OCI-LY7 (cell line): ENCODE data around the gene CPNE5. TPM values are rescaled to one million over a fixed set of nuclear protein-coding genes. Genes with fewer than 3 reads are reported as not detected.

ENCODE experiments used
- BruUV-seq: library from RNA; stranded (reverse); fragments of 400-500 nt; replicated peaks from 2 replicates; lab custom pipeline; 2021; lab: Mats Ljungman, UMichigan
- CTCF ChIA-PET: fragments of 300-600 bp; sonication (Branson Sonifier 250); formaldehyde crosslinking; loops from one replicate; lab custom pipeline; 2022; ENCODE audit warnings: antibody characterized with exemption; ENCODE audit not compliant: unreplicated experiment; lab: Charles Lee
- POLR2A ChIA-PET: fragments of 300-600 bp; sonication (Branson Sonifier 250); formaldehyde crosslinking; loops from one replicate; lab custom pipeline; 2022; ENCODE audit warnings: antibody characterized with exemption; lab: Charles Lee
- DNase-seq: peaks from one replicate; pipeline ENCODE4 v3.0.0-alpha.2; 2015; ENCODE audit warnings: low spot score
- H2AFZ ChIP-seq: fragments of 200-600 bp; sonication (generic), shearing (Covaris generic); 2 replicates; pipeline ENCODE4 v1.6.1; 2014; ENCODE audit warnings: mild to moderate bottlenecking, antibody characterized with exemption, low read length, moderate library complexity
- H3K27ac ChIP-seq: fragments of 200-600 bp; sonication (generic); 2 replicates; pipeline ENCODE4 v1.5.1; 2014; ENCODE audit warnings: mixed run types, low read depth, mild to moderate bottlenecking, moderate library complexity, low read length, inconsistent platforms; ENCODE audit not compliant: poor library complexity, severe bottlenecking
- H3K36me3 ChIP-seq: fragments of 200-600 bp; sonication (generic); 2 replicates; pipeline ENCODE4 v1.6.1; 2014; ENCODE audit warnings: mild to moderate bottlenecking, antibody characterized with exemption, low read length, moderate library complexity, mixed read lengths; ENCODE audit not compliant: insufficient read depth
- H3K4me1 ChIP-seq: fragments of 200-600 bp; sonication (generic); 2 replicates; pipeline ENCODE4 v1.5.1; 2014; ENCODE audit warnings: mild to moderate bottlenecking, low read length; ENCODE audit not compliant: insufficient read depth, poor library complexity, severe bottlenecking
- H3K4me2 ChIP-seq: fragments of 200-600 bp; sonication (generic); 2 replicates; pipeline ENCODE4 v1.6.1; 2014; ENCODE audit warnings: mild to moderate bottlenecking, low read length
- H3K4me3 ChIP-seq: fragments of 200-600 bp; sonication (generic); 2 replicates; pipeline ENCODE4 v1.5.1; 2014; ENCODE audit warnings: mild to moderate bottlenecking, low read depth, low read length; ENCODE audit not compliant: poor library complexity, severe bottlenecking
- H3K79me2 ChIP-seq: fragments of 200-600 bp; sonication (generic); 2 replicates; pipeline ENCODE4 v1.6.1; 2016; ENCODE audit warnings: low read depth, mild to moderate bottlenecking, low read length, moderate library complexity, mixed read lengths; ENCODE audit not compliant: insufficient read depth
- H3K9me2 ChIP-seq: fragments of 200-600 bp; sonication (generic); 2 replicates; pipeline ENCODE4 v1.6.1; 2016; ENCODE audit warnings: mild to moderate bottlenecking, low read length, mixed read lengths; ENCODE audit not compliant: insufficient read depth
- H3K9me3 ChIP-seq: fragments of 200-600 bp; sonication (generic); 2 replicates; pipeline ENCODE4 v1.6.1; 2014; ENCODE audit warnings: mild to moderate bottlenecking, mixed run types, low read length, mixed read lengths
- H4K20me1 ChIP-seq: fragments of 200-600 bp; sonication (generic); 2 replicates; pipeline ENCODE4 v1.6.1; 2014; ENCODE audit warnings: mild to moderate bottlenecking, antibody characterized with exemption, low read length, moderate library complexity, mixed read lengths; ENCODE audit not compliant: insufficient read depth
- CTCF ChIP-seq: fragments of 200-600 bp; sonication (generic); conservative IDR thresholded peaks from 2 replicates; pipeline ENCODE4 v1.5.1; 2014; ENCODE audit warnings: mild to moderate bottlenecking, antibody characterized with exemption, low read length, moderate library complexity, mixed read lengths
- EZH2phosphoT487 ChIP-seq: fragments of 200-600 bp; sonication (generic); IDR thresholded peaks from 2 replicates; pipeline ENCODE4 v1.6.1; 2018; ENCODE audit warnings: low read depth, borderline replicate concordance, mild to moderate bottlenecking, mixed run types, antibody characterized with exemption, low read length, moderate library complexity, mixed read lengths
- intact Hi-C: fragments of 100-400 bp; cut with micrococcal nuclease; formaldehyde crosslinking; loops from one replicate; pipeline ENCODE4 v1.10.0; 2022; ENCODE audit not compliant: unreplicated experiment
- total RNA-seq, 2 experiments: library from RNA; depleted of rRNA in 1 of 2; stranded (reverse); fragments of >200 nt in 1 of 2; shearing (Covaris generic) in 1 of 2; gene quantifications; 2 replicates each; pipeline ENCODE4 v1.2.3, GENCODE V29; 2014 to 2022

CPNE5 gene
- total RNA-seq, 2 experiments from 2014 or later, result 37.7 to 89.8 TPM

GRCh38 chr6:36698871-36699271, 140.4 kb downstream of the CPNE5 start:
- POLR2A ChIA-PET, result no interaction called here
- no peaks in the 10 kb centered on the region for H4K20me1 ChIP-seq
- no TSS peak for BruUV-seq
- no peak for DNase-seq
- peaks cover 19% of the 10 kb centered on the region for H3K4me1 ChIP-seq
- H3K4me2 ChIP-seq, result no peak overlapping the region
- TF ChIP-seq EZH2phosphoT487 (no peak), CTCF (no peak)
- H3K36me3 ChIP-seq, result no peaks in the 10 kb centered on the region
- H3K4me3 ChIP-seq, result no peak overlapping the region
- CTCF ChIA-PET, result no interaction called here
- H3K27ac ChIP-seq, result no peak overlapping the region
- no peaks in the 10 kb centered on the region for H3K79me2 ChIP-seq
- intact Hi-C loops, result no loop called here
- H3K9me2 ChIP-seq, result no peaks in the 10 kb centered on the region
- H2AFZ ChIP-seq, result no peak overlapping the region
- H3K9me3 ChIP-seq, result no peaks in the 10 kb centered on the region

DNA sequence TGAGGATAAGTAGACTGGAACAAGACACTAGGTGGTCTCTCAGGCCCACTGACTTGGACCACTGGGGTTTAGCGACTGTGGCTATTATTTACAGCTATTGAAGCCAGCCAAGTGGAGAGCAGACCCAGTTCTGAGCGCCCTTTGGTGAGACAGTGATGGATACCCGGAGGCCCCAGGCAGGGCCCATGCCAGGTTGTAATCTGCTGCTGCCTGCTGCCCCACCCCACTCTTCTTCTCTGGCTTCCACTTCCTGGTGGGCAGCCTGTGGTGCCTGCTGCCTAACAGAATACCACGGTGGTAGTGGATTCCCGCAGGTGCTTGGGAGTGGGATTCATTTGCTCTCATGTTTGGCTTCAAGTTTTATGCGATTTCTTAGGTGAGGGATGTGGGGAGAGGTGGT, 141.0 kb downstream of the CPNE5 start:
- no peaks in the 10 kb centered on the region for H3K79me2 ChIP-seq

More for the DNA sequence above, 141.0 kb downstream of the CPNE5 start:
- H2AFZ ChIP-seq, result no peak overlapping the region
- POLR2A ChIA-PET, result interaction anchor here (0.5 to 0.9 kb wide), 2 partner anchors 20 to 55 kb away, joined by 3 to 4 read pairs; no protein-coding TSS in a partner anchor
- TF ChIP-seq EZH2phosphoT487, result no peak
- TF ChIP-seq CTCF, result no peak
- peaks cover 19% of the 10 kb centered on the region for H3K4me1 ChIP-seq
- H3K9me3 ChIP-seq, result no peaks in the 10 kb centered on the region
- no peaks in the 10 kb centered on the region for H3K9me2 ChIP-seq
- H3K4me3 ChIP-seq, result no peak overlapping the region
- no peaks in the 10 kb centered on the region for H4K20me1 ChIP-seq
- H3K27ac ChIP-seq, result no peak overlapping the region
- intact Hi-C loops, result no loop called here
- CTCF ChIA-PET, result no interaction called here
- DNase-seq, result no peak
- BruUV-seq, result no TSS peak
- H3K36me3 ChIP-seq, result no peaks in the 10 kb centered on the region
- no peak overlapping the region for H3K4me2 ChIP-seq
